ENCODE data around the gene EME2. TPM values are rescaled to one million over a fixed set of nuclear protein-coding genes. Genes with fewer than 3 reads are reported as not detected.

Gene EME2
- total and polyA plus RNA-seq, 2 experiments from 2014 or later, result 4.1 to 15.0 TPM

- peak overlapping the region; percentile 40; the same call in 1 of the 2 replicates for H3K27ac Mint-ChIP-seq
- no peak for TF ChIP-seq ZNF462 (CRISPR knock-in tag; IDR thresholded peaks at IDR 0.05)
- TF ChIP-seq ZNF331 (CRISPR knock-in tag; IDR thresholded peaks at IDR 0.05; ENCODE audit: low read depth), result no peak
- TF ChIP-seq STAT1 (IDR thresholded peaks at IDR 0.05; ENCODE audit: unreplicated experiment), result no peak
- no peak for TF ChIP-seq POLR2AphosphoS5 (IDR thresholded peaks at IDR 0.05; ENCODE audit: low read depth)
- TF ChIP-seq EZH2phosphoT487 (IDR thresholded peaks at IDR 0.05; ENCODE audit: unreplicated experiment), result no peak
- TF ChIP-seq REST (IDR thresholded peaks at IDR 0.05; ENCODE audit: unreplicated experiment), result no peak
- no peak for TF ChIP-seq ZNF114 (CRISPR knock-in tag; IDR thresholded peaks at IDR 0.05)
- no peak for TF ChIP-seq NANOG (IDR thresholded peaks at IDR 0.05; ENCODE audit: borderline replicate concordance)
- TF ChIP-seq CREB1 (CRISPR knock-in tag; IDR thresholded peaks at IDR 0.05; ENCODE audit: low read depth), result no peak
- no peak for TF ChIP-seq EZH2 (IDR thresholded peaks at IDR 0.05; ENCODE audit: low read depth, unreplicated experiment)
- no peak for TF ChIP-seq ETS1 (IDR thresholded peaks at IDR 0.05)
- TF ChIP-seq CTCF (conservative IDR thresholded peaks at IDR 0.05; ENCODE audit: low read depth in 2 of 2), result no peak
- no peak for TF ChIP-seq JUNB (IDR thresholded peaks at IDR 0.05; ENCODE audit: unreplicated experiment)
Observed at GRCh38 chr16:1734816-1735215, 37.8 kb upstream of the EME2 start.

More at GRCh38 chr16:1734816-1735215, 37.8 kb upstream of the EME2 start:
- H2AFZ ChIP-seq, result no peak overlapping the region
- peaks cover 19% of the 10 kb centered on the region for H3K36me3 Mint-ChIP-seq (ENCODE audit: low read depth)
- H3K27me3 Mint-ChIP-seq (ENCODE audit: insufficient read depth, low read depth, poor library complexity), result peaks cover 8% of the 10 kb centered on the region
- H3K4me1 Mint-ChIP-seq, result no peaks in the 10 kb centered on the region
- peaks cover 42% of the 10 kb centered on the region for H3F3A ChIP-seq (replicated peaks; ENCODE audit: low read depth)
- H3K9me2 ChIP-seq (ENCODE audit: insufficient read depth), result no peaks in the 10 kb centered on the region
- H3K36me3 ChIP-seq (ENCODE audit: insufficient read depth), result no peaks in the 10 kb centered on the region
- no peak overlapping the region for H3K27ac ChIP-seq (ENCODE audit: low read depth)
- no peak overlapping the region for H3K4me3 ChIP-seq
- no peak overlapping the region for H3K4me3 Mint-ChIP-seq
- no peaks in the 10 kb centered on the region for H3K27me3 ChIP-seq (ENCODE audit: insufficient read depth)
- H3K9me3 Mint-ChIP-seq, result peaks cover 3% of the 10 kb centered on the region; the same call in 1 of the 3 replicates
- H3K4me2 ChIP-seq, result no peak overlapping the region
- no peaks in the 10 kb centered on the region for H3K79me2 ChIP-seq (replicated peaks; ENCODE audit: insufficient read depth)
- ATAC-seq (no peak), DNase-seq (ENCODE audit: low spot score) (no peak)
- no peaks in the 10 kb centered on the region for H3K4me1 ChIP-seq (ENCODE audit: insufficient read depth)
- no peaks in the 10 kb centered on the region for H4K20me1 ChIP-seq (replicated peaks; ENCODE audit: insufficient read depth)

All from GM23338 (cell line).